ENCODE data around the gene GNG7.
"Not testable (repeated sequence)": the region's sequence is repeated elsewhere in the genome, so short reads cannot be mapped to it uniquely, and the experiment has no call there.

GNG7 gene

GRCh38 chr19:2511570-2511969, 190.9 kb downstream of the GNG7 start:
- DNase-seq: no peak
- Histone ChIP-seq H4K20me1 (ENCODE audit: insufficient read depth, low read length) (no peaks in the 10 kb centered on the region), H3K4me3 (ENCODE audit: low read length) (no peak overlapping the region), H3K4me1 (ENCODE audit: low read length) (no peaks in the 10 kb centered on the region), H3K79me2 (ENCODE audit: low read length) (no peaks in the 10 kb centered on the region), H3K9me2 (replicated peaks; ENCODE audit: insufficient read depth, low read length) (no peaks in the 10 kb centered on the region), H3K27me3 (replicated peaks; ENCODE audit: insufficient read depth, low read length) (no peaks in the 10 kb centered on the region), H3K4me2 (ENCODE audit: low read depth, low read length) (no peak overlapping the region), H3K27ac (ENCODE audit: low read length) (no peak overlapping the region), H3F3A (ENCODE audit: insufficient read depth, low read length) (no peaks in the 10 kb centered on the region), H2AFZ (ENCODE audit: low read length) (no peak overlapping the region), H3K36me3 (replicated peaks; ENCODE audit: insufficient read depth, low read length) (no peaks in the 10 kb centered on the region), H3K9me3 (replicated peaks; ENCODE audit: insufficient read depth, low read length) (no peaks in the 10 kb centered on the region), H3K9ac (ENCODE audit: low read length) (no peak overlapping the region)
- TF ChIP-seq CTCF (IDR thresholded peaks at IDR 0.05; ENCODE audit: low read length) (no peak), EZH2phosphoT487 (IDR thresholded peaks at IDR 0.05; ENCODE audit: low read length) (no peak), EZH2 (optimal IDR thresholded peaks at IDR 0.05; ENCODE audit: low read depth, low read length) (no peak)

GRCh38 chr19:2509096-2509495, 193.4 kb downstream of the GNG7 start:
- no peak overlapping the region for H3K9ac ChIP-seq (ENCODE audit: low read length)

GRCh38 chr19:2507109-2507508, 195.4 kb downstream of the GNG7 start:
- H3K4me3 ChIP-seq (ENCODE audit: low read length): no peak overlapping the region
- H3K9ac ChIP-seq (ENCODE audit: low read length): no peak overlapping the region
- no peak overlapping the region for H3K27ac ChIP-seq (ENCODE audit: low read length)
- no peak overlapping the region for H2AFZ ChIP-seq (ENCODE audit: low read length)
- no peak for DNase-seq
- no peaks in the 10 kb centered on the region for H3K36me3 ChIP-seq (replicated peaks; ENCODE audit: insufficient read depth, low read length)
- H3K9me3 ChIP-seq (replicated peaks; ENCODE audit: insufficient read depth, low read length): no peaks in the 10 kb centered on the region
- no peak overlapping the region for H3K4me2 ChIP-seq (ENCODE audit: low read depth, low read length)
- H3K27me3 ChIP-seq (replicated peaks; ENCODE audit: insufficient read depth, low read length): no peaks in the 10 kb centered on the region
- H3F3A ChIP-seq (ENCODE audit: insufficient read depth, low read length): no peaks in the 10 kb centered on the region
- H3K79me2 ChIP-seq (ENCODE audit: low read length): no peaks in the 10 kb centered on the region
- no peaks in the 10 kb centered on the region for H4K20me1 ChIP-seq (ENCODE audit: insufficient read depth, low read length)
- no peaks in the 10 kb centered on the region for H3K4me1 ChIP-seq (ENCODE audit: low read length)
- TF ChIP-seq EZH2phosphoT487 (IDR thresholded peaks at IDR 0.05; ENCODE audit: low read length) (no peak), CTCF (IDR thresholded peaks at IDR 0.05; ENCODE audit: low read length) (no peak)
- H3K9me2 ChIP-seq (replicated peaks; ENCODE audit: insufficient read depth, low read length): no peaks in the 10 kb centered on the region

More at GRCh38 chr19:2509096-2509495, 193.4 kb downstream of the GNG7 start:
- H3K79me2 ChIP-seq (ENCODE audit: low read length): no peaks in the 10 kb centered on the region
- H3K4me3 ChIP-seq (ENCODE audit: low read length): no peak overlapping the region
- H4K20me1 ChIP-seq (ENCODE audit: insufficient read depth, low read length): no peaks in the 10 kb centered on the region
- no peak for DNase-seq
- no peak overlapping the region for H3K27ac ChIP-seq (ENCODE audit: low read length)
- H3K9me2 ChIP-seq (replicated peaks; ENCODE audit: insufficient read depth, low read length): no peaks in the 10 kb centered on the region
- no peaks in the 10 kb centered on the region for H3K36me3 ChIP-seq (replicated peaks; ENCODE audit: insufficient read depth, low read length)
- no peaks in the 10 kb centered on the region for H3F3A ChIP-seq (ENCODE audit: insufficient read depth, low read length)
- no peaks in the 10 kb centered on the region for H3K4me1 ChIP-seq (ENCODE audit: low read length)
- no peak overlapping the region for H3K4me2 ChIP-seq (ENCODE audit: low read depth, low read length)
- H3K27me3 ChIP-seq (replicated peaks; ENCODE audit: insufficient read depth, low read length): no peaks in the 10 kb centered on the region
- H3K9me3 ChIP-seq (replicated peaks; ENCODE audit: insufficient read depth, low read length): no peaks in the 10 kb centered on the region
- TF ChIP-seq CTCF (IDR thresholded peaks at IDR 0.05; ENCODE audit: low read length): no peak
- TF ChIP-seq EZH2 (optimal IDR thresholded peaks at IDR 0.05; ENCODE audit: low read depth, low read length): no peak
- TF ChIP-seq EZH2phosphoT487 (IDR thresholded peaks at IDR 0.05; ENCODE audit: low read length): no peak
- no peak overlapping the region for H2AFZ ChIP-seq (ENCODE audit: low read length)

GRCh38 chr19:2506656-2507055, 195.8 kb downstream of the GNG7 start:
- not testable (repeated sequence) for H2AFZ ChIP-seq (ENCODE audit: low read length); H3K4me3 ChIP-seq (ENCODE audit: low read length); H3K9me2 ChIP-seq (replicated peaks; ENCODE audit: insufficient read depth, low read length); H3K4me1 ChIP-seq (ENCODE audit: low read length); H3K4me2 ChIP-seq (ENCODE audit: low read depth, low read length); H4K20me1 ChIP-seq (ENCODE audit: insufficient read depth, low read length); DNase-seq; H3F3A ChIP-seq (ENCODE audit: insufficient read depth, low read length); H3K27ac ChIP-seq (ENCODE audit: low read length); H3K27me3 ChIP-seq (replicated peaks; ENCODE audit: insufficient read depth, low read length); H3K9ac ChIP-seq (ENCODE audit: low read length); H3K79me2 ChIP-seq (ENCODE audit: low read length); H3K9me3 ChIP-seq (replicated peaks; ENCODE audit: insufficient read depth, low read length); H3K36me3 ChIP-seq (replicated peaks; ENCODE audit: insufficient read depth, low read length)

All from MM.1S (cell line).